Stimulated activated naive CD8-positive, alpha-beta T cell treated with anti-CD3 and anti-CD28 coated beads, Interleukin-15, Interleukin-2, amounts not matched to agents 100 ng/mL and 50 ng/mL, for 24 hours (primary cell): ENCODE data around the gene PPFIA4.

Experiments used
- H3K27ac Mint-ChIP-seq: one replicate; pipeline ENCODE4 v1.8.0; 2021; ENCODE audit warnings: mild to moderate bottlenecking, mixed read lengths
- H3K27me3 Mint-ChIP-seq: one replicate; pipeline ENCODE4 v1.8.0; 2021; ENCODE audit warnings: mixed read lengths
- H3K36me3 Mint-ChIP-seq: one replicate; pipeline ENCODE4 v1.8.0; 2021; ENCODE audit warnings: low read depth, mixed read lengths
- H3K4me1 Mint-ChIP-seq: one replicate; pipeline ENCODE4 v1.8.0; 2021; ENCODE audit warnings: low read depth, mixed read lengths
- H3K4me3 Mint-ChIP-seq: one replicate; pipeline ENCODE4 v1.8.0; 2021; ENCODE audit warnings: mild to moderate bottlenecking, mixed read lengths
- H3K9me3 Mint-ChIP-seq: one replicate; pipeline ENCODE4 v1.8.0; 2021; ENCODE audit warnings: mixed read lengths

Gene PPFIA4

GRCh38 chr1:203121186-203122015 lies 95.1 kb downstream of the PPFIA4 start:
- no peaks in the 10 kb centered on the region for H3K9me3 Mint-ChIP-seq
- peaks cover 63% of the 10 kb centered on the region for H3K27me3 Mint-ChIP-seq
- H3K36me3 Mint-ChIP-seq = no peaks in the 10 kb centered on the region

DNA sequence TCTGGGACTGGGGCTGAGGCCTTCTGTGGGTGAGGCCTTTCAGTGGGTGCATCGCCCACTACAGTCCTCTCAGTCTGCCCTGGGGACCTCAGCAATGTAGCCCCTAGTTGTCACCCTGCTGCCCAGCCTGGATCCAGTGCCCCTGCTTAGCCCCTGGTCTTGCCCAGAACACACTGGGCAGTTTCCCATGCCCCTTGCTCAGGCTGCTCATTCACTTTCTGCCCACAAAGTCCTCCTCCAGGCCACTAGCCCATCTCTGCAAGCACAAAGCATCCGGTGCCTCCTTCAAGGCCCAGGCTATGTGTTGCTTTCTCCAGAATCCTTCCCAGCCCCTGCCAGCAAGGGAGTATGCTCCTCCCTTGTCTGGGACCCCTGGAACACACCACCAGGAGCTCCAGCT lies 95.9 kb downstream of the PPFIA4 start:
- H3K27ac Mint-ChIP-seq = no peak overlapping the region
- no peak overlapping the region for H3K4me3 Mint-ChIP-seq
- H3K36me3 Mint-ChIP-seq = no peaks in the 10 kb centered on the region
- H3K4me1 Mint-ChIP-seq = peaks cover 5% of the 10 kb centered on the region
- no peaks in the 10 kb centered on the region for H3K9me3 Mint-ChIP-seq
- H3K27me3 Mint-ChIP-seq = peaks cover 65% of the 10 kb centered on the region

More at GRCh38 chr1:203121186-203122015, 95.1 kb downstream of the PPFIA4 start:
- Mint-ChIP-seq H3K27ac (no peak overlapping the region), H3K4me1 (no peaks in the 10 kb centered on the region), H3K4me3 (no peak overlapping the region)

DNA sequence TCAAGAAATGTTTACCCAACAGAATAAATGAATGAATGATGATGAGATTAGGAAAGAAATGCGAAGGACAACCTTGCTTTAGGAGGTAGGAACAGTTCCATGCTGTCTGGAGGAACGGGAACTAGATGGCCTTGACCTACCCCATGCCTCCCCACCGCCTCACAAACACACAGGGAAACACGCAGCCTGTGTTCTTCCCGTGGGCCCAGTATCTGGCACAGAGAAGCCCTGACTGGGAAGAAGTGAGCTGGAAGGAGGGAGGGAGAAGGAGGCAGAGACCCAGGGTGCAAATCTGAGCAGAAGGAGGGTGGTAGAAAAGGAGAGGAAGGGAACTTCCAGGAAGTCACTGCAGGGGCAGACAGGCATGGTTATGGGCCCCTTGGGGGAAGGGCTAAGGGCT lies 97.7 kb downstream of the PPFIA4 start:
- H3K4me1 Mint-ChIP-seq = peaks cover 7% of the 10 kb centered on the region
- no peak overlapping the region for H3K4me3 Mint-ChIP-seq
- peaks cover 68% of the 10 kb centered on the region for H3K27me3 Mint-ChIP-seq
- H3K36me3 Mint-ChIP-seq = no peaks in the 10 kb centered on the region
- H3K9me3 Mint-ChIP-seq = no peaks in the 10 kb centered on the region
- no peak overlapping the region for H3K27ac Mint-ChIP-seq

DNA sequence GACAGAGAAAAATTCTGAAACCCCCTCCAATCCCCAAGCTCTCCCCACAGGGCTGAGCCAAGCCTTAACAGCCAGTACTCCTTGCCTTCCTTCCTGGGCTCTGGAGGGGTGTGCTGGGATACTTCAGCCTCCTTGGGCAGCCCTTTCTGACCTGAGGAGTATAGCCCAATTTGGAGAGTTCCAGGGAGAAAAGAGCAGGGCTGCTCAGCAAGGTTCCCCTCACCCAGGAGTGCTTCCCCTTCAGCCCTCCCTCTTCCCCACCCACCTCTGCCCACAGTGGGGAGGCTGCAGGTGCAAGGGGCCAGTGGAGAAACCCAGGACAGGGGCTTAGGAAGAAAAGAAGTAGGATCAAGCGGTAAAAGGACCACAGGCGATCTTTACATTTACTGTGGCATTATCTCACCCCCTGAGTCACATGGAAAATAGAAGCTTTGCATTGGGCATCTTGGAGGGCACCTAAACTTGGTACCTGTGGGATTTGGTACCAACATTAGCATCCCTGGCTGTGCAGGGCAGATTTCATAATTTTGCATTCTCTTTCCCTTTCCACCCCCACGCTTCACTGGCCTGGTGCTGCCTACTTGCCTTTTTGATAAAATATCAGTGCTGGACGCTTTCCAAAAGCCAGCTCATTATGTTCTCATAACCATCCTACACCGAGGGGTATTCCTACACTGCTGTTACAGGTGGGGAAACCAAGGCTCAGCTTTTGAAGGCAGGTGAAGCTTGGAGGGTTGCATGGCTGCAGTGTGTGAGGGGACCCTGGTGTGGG lies 98.4 kb downstream of the PPFIA4 start:
- Mint-ChIP-seq H3K36me3 (no peaks in the 10 kb centered on the region), H3K4me3 (no peak overlapping the region), H3K27ac (no peak overlapping the region), H3K4me1 (peaks cover 7% of the 10 kb centered on the region), H3K27me3 (peaks cover 70% of the 10 kb centered on the region), H3K9me3 (no peaks in the 10 kb centered on the region)

DNA sequence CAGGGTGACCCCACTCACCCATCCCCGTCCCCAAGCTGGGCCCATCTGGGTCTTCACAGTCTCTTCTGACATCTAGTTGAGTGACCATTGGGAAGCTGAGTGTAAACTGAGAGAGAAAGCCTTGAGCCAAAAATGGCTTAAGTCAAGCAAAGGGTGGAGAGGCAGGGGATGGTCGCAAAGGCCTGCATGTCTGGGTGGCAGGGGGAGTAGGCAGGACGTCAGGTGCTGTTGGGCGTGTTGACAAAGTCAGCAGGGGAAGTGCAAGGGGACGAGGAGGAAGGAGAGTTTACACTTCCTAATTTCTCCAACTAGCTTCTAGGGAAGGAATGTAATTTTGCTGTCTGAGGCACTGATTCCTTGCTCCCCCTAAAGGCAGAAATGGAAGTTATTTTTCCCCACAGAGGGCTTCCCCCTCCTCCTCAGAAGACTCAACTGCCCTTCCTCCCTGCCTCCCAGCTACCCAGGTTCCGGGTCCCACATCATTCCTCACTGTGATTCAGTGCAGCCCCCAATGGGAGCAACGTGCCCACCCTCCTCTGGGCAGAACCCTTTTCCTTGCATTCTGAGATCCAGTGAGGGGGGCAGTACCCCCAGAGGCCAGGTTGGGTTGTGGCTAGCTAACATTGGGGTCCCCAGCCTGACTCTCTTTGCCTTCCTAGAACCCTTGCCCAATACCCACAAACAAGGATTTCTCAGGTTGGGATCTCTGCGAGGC lies 100.0 kb downstream of the PPFIA4 start:
- H3K4me3 Mint-ChIP-seq = no peak overlapping the region
- H3K4me1 Mint-ChIP-seq = peaks cover 7% of the 10 kb centered on the region
- H3K9me3 Mint-ChIP-seq = no peaks in the 10 kb centered on the region
- peaks cover 57% of the 10 kb centered on the region for H3K27me3 Mint-ChIP-seq
- no peaks in the 10 kb centered on the region for H3K36me3 Mint-ChIP-seq
- no peak overlapping the region for H3K27ac Mint-ChIP-seq

GRCh38 chr1:203126866-203127665 lies 100.8 kb downstream of the PPFIA4 start:
- H3K27ac Mint-ChIP-seq = no peak overlapping the region
- no peaks in the 10 kb centered on the region for H3K9me3 Mint-ChIP-seq
- no peak overlapping the region for H3K4me3 Mint-ChIP-seq
- H3K27me3 Mint-ChIP-seq = peaks cover 51% of the 10 kb centered on the region
- H3K4me1 Mint-ChIP-seq = peaks cover 7% of the 10 kb centered on the region
- H3K36me3 Mint-ChIP-seq = no peaks in the 10 kb centered on the region

DNA sequence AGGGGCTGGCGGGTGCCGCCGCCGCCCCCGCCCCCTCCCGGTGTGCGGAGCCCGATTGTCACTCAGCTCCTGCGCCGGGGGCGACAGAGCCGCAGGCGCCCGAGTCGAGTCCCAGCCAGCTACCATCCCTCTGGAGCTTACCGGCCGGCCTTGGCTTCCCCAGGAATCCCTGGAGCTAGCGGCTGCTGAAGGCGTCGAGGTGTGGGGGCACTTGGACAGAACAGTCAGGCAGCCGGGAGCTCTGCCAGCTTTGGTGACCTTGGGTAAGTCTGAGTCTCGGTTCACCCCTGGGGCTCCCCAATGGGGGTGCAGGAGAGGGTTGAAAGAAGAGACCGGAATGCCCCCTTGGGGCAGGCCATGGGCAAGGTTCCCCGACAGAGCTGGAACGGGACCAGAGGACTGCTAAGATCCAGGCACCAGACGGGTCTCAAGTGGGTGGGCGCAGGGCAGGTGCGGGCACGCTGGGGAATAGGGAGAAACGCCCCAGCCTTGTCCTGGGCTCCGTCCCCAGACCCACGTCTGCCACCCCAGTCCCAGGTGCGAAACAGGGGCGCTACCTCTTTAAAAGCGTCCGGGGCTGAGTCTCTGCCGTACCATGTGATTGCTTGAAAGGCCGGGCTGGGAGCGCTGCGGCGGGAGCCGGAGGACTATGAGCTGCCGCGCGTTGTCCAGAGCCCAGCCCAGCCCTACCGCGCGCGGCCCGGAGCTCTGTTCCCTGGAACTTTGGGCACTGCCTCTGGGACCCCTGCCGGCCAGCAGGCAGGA lies 101.6 kb downstream of the PPFIA4 start, which contains the start of gene ADORA1:
TSS of gene ADORA1 (plus strand) at position 61 of the 765 bp plus-strand sequence. CDS start 1,116 bp downstream, outside the sequence.
- Mint-ChIP-seq H3K4me3 (no peak within 1 kb of the TSS), H3K36me3 (no peaks in the 10 kb centered on the region), H3K27me3 (peaks cover 48% of the 10 kb centered on the region), H3K9me3 (no peaks in the 10 kb centered on the region), H3K4me1 (peaks cover 7% of the 10 kb centered on the region), H3K27ac (no peak within 1 kb of the TSS)

GRCh38 chr1:203128431-203128715 lies 102.1 kb downstream of the PPFIA4 start:
- Mint-ChIP-seq H3K4me1 (peaks cover 7% of the 10 kb centered on the region), H3K9me3 (no peaks in the 10 kb centered on the region), H3K27ac (no peak overlapping the region), H3K4me3 (no peak overlapping the region), H3K27me3 (peaks cover 48% of the 10 kb centered on the region), H3K36me3 (no peaks in the 10 kb centered on the region)
